LHCN-M2 (cell line): ENCODE data around the gene TMEM109. TPM values are rescaled to one million over a fixed set of nuclear protein-coding genes. Genes with fewer than 3 reads are reported as not detected.

Experiments used
- DNase-seq: peaks from one replicate; pipeline ENCODE4 v3.0.0-alpha.2; 2012; ENCODE audit warnings: low read depth
- total RNA-seq: library from RNA; depleted of rRNA; stranded (reverse); fragments of >200 nt; gene quantifications from 2 replicates; pipeline ENCODE4 v1.2.3, GENCODE V29; 2014

TMEM109 gene
- total RNA-seq, 1 experiment from 2014 or later, result 94.1 TPM

- no peak for DNase-seq
These were observed 28.3 kb downstream of the TMEM109 start for GRCh38 chr11:60942219-60942618.

- no peak for DNase-seq
These were observed 29.1 kb downstream of the TMEM109 start for GRCh38 chr11:60942970-60943565.

- DNase-seq, result no peak
These were observed 30.7 kb downstream of the TMEM109 start for GRCh38 chr11:60944490-60945294.

GRCh38 chr11:60945295-60945667 lies 31.3 kb downstream of the TMEM109 start:
- DNase-seq, result no peak

- DNase-seq, result no peak
These were observed 32.8 kb downstream of the TMEM109 start for GRCh38 chr11:60946601-60947264.

- no peak for DNase-seq
These were observed 33.7 kb downstream of the TMEM109 start for GRCh38 chr11:60947700-60948099.

GRCh38 chr11:60948250-60948649 lies 34.3 kb downstream of the TMEM109 start:
- DNase-seq, result no peak

GRCh38 chr11:60950024-60950423 lies 36.1 kb downstream of the TMEM109 start:
- DNase-seq, result no peak

- DNase-seq, result no peak
These were observed 37.1 kb downstream of the TMEM109 start for GRCh38 chr11:60950933-60951605.

GRCh38 chr11:60951606-60951903 lies 37.6 kb downstream of the TMEM109 start:
- no peak for DNase-seq

GRCh38 chr11:60951904-60952741 lies 38.2 kb downstream of the TMEM109 start, which contains the start of gene SLC15A3:
Gene SLC15A3, minus strand, starts transcription at chr11:60952176. Its CDS starts 625 bp downstream, at chr11:60951551.
- DNase-seq, result peak; percentile 52

GRCh38 chr11:60952742-60953170 lies 38.8 kb downstream of the TMEM109 start:
- DNase-seq, result peak; percentile 31

- no peak for DNase-seq
These were observed 39.8 kb downstream of the TMEM109 start for GRCh38 chr11:60953781-60954180.

GRCh38 chr11:60954421-60954820 lies 40.5 kb downstream of the TMEM109 start:
- DNase-seq, result no peak

GRCh38 chr11:60955571-60955970 lies 41.6 kb downstream of the TMEM109 start:
- DNase-seq, result no peak

- DNase-seq, result peak; percentile 53
These were observed 43.2 kb downstream of the TMEM109 start for GRCh38 chr11:60957188-60957587.

- DNase-seq, result no peak
These were observed 45.5 kb downstream of the TMEM109 start for GRCh38 chr11:60959431-60959830.

- DNase-seq, result no peak
These were observed 46.4 kb downstream of the TMEM109 start for GRCh38 chr11:60960405-60960804.

- DNase-seq, result no peak
These were observed 50.8 kb downstream of the TMEM109 start for GRCh38 chr11:60964801-60965200.

GRCh38 chr11:60966890-60967289 lies 52.9 kb downstream of the TMEM109 start:
- DNase-seq, result no peak

- DNase-seq, result no peak
These were observed 54.3 kb downstream of the TMEM109 start for GRCh38 chr11:60968223-60968622.
